HL-60/S4 (cell line): ENCODE data around the gene FBXL7.

Source experiments
- in situ Hi-C: fragments of 300-500 bp; cut with MboI; formaldehyde crosslinking; loops from 2 replicates; pipeline ENCODE4 v1.14.3; 2022; ENCODE audit warnings: low sequenced_read_pairs

The FBXL7 gene

DNA sequence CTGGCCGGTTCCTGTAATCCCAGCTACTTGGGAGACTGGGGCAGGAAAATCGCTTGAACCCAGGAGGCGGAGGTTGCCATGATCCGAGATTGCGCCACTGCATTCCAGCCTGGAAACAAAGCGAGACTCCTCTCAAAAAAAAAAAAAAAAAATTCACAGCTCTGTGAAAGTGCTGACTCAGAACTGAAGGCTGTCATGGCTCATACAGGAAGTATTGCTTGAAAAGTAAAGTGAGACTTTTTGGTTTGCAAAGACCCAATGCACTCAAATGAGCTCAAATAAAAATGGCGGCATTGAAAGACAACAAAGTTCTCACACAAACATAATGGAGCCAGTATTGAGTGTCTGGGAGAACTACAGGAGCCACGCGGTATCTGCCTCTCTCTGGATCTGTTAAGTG is 202.1 kb downstream of the FBXL7 start:
- in situ Hi-C loops = no loop called here

DNA sequence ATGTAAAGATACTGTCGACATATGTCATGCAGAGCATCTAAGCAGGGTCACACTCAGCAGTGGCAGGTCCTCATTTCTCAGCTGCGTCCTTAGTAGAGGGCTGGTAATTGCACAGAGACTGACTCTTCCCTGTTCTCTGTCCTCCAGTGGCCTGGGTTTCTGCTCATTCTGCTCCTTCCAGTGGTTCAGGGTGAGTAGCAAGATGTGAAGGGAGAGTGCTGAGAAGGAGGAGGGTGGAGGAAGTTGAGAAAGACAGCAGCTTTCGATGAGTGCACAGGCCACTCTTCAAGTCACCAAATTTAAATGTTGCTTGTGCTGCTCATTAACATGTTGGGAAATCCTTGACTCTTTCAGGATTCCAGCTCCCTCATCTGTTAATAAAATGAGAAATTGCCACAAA is 203.9 kb downstream of the FBXL7 start:
- in situ Hi-C loops = no loop called here

DNA sequence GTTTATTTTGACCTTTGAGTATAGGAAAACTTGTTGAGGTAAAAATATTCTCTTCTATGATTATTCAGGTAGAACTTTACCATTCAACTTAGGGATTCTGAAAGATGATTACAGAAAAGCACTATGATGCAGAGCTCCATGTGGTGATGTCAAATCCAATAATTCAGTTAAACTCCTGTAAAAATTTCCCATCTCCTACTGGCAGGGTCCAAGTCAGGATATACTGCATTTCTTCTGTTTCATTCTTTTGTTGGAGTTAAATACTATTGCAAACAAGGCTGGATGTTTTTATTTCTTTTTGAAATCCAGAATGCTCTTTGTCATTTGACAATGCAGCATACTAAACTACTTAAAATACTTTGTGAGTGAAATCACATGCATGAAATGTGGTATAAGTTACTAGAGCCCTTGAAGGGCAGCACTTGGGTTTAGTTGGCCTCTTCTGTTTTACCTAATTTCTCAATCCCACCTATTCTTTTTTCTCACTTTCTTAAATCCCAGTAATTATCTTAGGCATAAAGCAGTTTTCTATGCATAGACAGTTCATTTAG is 204.5 kb downstream of the FBXL7 start:
- in situ Hi-C loops = no loop called here

DNA sequence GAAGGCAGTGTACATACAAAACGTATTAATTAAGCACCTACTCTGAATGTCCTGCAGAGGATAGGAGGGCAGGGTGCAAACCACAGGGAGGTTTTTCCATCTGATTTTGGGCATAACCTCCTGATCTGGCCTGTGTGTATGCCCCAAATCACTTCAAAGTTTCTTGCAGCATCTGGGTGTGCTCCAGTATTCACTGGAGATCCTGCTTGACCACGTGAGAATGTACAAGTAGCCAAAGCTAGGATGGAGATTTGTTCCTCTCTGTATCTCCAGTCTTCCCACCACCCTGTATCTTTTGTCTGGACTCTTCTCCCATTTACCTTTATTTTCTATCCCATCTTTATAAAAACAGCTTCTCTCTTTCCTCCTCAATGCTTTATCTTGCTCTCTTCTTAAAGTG is 207.7 kb downstream of the FBXL7 start:
- in situ Hi-C loops = no loop called here

DNA sequence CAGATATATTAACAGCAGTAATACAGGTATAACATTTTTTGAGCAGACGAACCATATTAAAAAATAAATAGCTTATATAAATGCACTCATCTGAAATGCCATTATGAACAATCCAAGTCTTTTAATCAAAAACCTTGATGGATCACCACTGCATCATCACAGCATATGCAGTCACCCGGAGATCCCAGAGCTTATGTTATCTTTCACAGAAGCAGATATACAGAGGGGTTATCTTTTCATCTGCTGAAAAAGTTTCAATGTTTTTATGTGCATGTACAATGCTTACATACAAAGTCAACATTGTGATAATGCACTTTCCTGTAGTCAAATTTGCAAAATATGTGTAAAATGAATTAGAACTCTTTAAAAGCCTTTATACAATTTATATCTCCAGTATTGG is 211.9 kb downstream of the FBXL7 start:
- in situ Hi-C loops = no loop called here

DNA sequence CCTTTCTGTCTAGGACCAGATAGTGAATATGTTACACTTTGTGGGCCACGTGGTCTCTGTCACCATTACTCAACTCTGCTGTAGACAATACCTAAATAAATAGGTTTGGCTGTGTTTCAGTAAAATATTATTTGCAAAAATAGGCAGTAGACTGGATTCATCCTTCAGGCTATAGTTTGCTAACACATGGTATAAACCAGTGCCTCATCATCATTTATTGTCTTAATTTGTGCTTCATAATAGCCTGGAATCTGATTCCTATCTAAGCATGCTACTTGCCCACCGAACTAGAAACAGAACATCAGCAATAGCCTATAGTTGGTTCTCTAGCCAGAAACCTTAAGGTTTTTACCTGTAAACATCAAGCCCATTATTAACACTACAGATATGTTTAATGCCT is 215.6 kb downstream of the FBXL7 start:
- in situ Hi-C loops = no loop called here

DNA sequence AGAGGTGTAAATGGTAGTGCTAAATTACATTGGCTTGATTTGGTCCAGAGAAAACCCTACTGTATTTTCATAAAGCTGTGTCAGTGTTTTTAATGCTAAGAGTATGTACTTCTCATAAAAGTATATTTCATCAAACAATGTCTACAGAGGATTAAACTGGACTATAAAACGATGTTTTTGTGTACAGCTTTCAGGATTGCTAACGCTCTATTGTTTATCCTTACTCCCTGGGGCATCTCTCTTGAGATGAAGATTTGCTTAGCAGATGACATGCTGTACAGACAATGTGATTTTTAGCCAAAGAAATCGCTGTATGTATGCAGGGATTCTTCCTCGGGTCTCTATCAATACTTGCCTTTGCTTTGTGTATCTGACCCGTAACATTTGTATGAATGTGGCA is 216.0 kb downstream of the FBXL7 start:
- in situ Hi-C loops = no loop called here

DNA sequence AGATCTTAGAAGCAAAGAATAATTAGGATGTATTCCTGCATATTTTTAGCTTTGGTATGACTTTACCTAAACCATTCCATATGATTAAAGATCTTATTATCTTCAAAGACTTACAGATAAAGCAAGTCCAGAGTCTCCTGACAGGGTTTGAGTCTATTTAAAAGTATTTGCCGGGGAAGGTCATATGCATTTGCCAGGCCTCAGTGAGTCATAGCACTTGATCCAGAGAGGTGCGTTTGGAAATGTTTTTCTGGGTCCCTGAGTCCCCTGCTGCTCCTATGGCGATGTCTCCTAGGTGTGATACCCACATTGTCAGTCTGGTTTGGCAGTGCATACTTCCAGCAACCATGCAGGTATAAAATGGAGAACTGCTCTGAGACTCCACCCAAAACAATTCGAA is 217.0 kb downstream of the FBXL7 start:
- in situ Hi-C loops = no loop called here

DNA sequence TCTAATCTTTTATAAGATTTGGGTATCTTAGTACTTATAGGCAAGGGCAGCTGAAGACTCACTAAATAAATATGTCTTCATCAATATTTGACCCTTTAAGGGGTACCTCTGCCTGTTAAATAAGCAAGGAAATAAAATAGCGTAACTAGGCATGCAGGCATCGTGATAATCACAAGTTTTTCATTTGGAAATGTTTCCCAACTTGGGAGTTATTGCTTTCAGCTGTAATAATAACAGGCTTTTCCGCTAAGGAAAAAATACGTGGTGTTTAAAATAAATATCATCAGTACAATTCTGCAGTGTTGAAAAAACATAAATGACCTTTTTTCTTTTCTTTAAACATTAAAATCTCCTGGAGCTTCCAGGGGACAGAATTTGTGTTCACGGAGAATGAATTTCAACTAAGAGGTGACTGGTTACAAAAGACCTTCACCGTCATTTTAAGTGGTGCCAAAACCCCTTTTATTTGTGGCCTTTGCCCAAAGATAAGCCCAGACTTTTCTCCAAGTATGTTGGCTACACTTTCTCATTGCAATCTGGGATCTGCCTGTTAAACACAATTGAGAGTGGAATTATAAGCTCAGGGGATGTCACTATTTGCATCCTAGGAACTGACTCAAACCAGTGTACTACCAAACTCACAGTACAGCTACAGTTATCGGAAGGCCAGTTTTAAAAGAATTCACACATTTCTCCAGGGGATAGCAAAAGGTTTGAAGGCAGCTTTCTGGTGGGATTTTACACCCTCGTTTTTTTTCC is 218.6 kb downstream of the FBXL7 start:
- in situ Hi-C loops = no loop called here

DNA sequence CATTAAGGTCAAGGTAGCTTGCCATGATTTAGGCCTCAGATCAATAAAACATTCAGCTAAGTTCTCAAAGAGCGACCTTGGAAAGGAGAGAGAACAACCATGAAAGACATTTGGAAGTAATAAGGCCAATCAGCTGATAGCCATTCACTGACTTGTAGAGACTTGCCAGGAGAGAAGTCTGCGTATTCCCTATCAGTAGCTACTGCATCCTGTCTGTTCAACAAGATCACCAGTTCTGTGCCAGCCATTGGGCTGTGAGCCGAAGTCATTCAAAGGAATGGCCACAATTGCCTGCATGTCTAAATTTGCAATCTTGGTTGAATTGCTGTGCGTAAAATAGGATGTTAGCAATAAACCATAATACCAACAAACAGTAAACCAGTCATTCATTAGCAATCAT is 219.8 kb downstream of the FBXL7 start:
- in situ Hi-C loops = no loop called here

DNA sequence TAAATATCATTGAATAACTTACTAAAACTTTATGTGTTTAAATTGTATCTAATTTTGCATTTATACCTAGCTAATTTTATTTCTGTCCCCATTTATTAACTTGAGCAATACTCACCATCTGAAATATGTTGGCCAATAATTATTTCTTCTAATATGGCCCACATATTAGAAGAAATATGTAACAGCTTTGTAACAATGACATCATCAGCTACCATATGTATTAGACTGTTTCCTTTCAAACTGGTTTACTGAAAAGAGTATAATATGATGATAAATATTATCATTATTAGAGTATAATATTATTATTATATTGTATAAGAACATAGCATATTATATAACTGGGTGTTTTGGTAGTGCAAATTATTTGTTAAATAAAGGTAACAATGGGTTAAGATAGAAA is 220.5 kb downstream of the FBXL7 start:
- in situ Hi-C loops = no loop called here

DNA sequence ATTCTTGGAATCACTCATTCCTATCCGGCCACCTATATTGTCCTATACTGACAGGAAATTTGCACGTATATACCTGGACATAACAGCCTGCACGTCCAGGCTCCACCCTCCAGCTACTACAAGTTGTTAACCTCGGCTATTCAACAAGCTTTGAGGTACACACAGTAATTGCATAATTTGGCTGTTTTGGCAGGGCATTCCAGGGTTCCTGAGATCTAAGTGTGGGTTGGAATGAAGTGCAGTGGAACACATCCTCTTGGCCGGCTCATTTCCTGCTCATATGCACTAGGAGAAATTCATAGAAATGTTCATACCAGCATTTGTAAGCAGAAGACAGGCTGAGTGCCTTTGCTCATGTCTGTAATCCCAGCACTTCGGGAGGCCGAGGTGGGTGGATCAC is 222.3 kb downstream of the FBXL7 start:
- in situ Hi-C loops = no loop called here

DNA sequence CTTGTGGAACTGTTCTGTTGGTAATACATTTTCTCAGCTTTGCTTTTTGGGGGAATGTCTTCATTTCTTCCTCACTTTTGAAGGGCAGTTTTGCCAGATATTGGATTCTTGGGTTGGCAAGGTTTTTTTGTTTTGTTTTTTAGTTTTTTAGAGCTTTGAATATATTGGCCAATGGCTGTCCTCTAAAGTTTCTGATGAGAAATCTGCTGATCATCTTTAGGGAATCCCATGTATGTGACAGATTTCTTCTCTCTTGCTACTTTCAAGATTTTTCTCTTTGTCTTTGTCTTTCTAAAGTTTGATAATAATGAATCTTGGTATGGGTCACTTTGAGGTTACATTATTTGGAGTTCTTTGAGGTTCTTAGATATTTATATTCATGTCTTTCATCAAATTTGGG is 227.4 kb downstream of the FBXL7 start:
- in situ Hi-C loops = no loop called here

DNA sequence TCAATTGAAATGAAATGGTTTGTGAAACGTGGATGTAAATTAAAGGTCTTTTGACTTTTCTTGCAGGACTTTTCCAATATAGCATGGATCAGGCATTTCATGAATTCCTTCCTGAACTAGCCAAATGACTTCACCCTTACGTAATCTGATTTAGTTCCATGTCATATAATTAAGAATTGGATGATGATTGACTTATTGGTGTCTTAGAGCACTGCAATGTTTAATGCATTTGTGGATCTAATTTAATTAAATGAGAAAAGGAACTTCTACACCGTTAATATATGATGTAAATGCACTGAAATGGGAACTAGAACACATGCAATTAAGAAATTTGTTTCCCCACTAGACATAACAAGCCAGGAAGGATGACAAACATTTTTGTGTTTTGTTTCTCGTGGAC is 228.8 kb downstream of the FBXL7 start:
- in situ Hi-C loops = no loop called here

DNA sequence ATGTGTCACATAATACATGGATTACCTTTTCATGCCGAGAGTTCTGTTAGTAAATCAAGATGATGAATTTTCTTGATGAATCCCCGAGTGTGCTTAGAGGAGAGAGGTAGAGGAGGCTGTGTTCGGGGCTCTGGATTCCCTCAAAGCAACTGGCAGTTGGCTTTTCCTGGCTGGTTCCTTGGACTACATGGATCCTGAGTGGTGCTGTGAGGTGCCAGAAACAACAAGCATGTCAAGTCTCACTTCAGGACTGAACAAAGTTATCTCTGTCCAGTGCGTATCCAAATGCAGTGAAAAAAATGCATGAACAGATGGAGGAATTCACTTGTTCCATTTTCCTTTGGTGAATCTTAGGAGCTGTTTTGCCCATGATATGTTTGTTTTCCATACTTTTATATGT is 231.7 kb downstream of the FBXL7 start:
- in situ Hi-C loops = no loop called here

DNA sequence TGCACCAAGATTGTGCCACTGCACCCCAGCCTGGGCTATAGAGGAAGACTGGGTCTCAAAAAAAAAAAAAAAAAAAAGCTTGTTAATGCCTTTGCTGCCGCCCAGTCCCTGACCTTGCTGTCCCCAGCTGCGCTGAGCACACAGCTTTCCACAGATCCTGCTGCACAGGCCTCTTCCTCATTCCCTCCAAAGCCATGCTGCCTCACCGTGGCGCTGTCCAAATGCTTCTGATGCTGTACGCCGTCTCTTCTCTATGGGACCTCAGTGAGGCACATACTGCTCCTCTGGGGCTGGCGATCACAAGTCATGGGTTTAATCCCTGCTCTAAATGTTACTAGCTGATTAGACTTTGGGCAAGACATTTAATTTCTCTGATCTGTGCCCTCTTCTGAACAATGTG is 234.1 kb downstream of the FBXL7 start:
- in situ Hi-C loops = no loop called here

DNA sequence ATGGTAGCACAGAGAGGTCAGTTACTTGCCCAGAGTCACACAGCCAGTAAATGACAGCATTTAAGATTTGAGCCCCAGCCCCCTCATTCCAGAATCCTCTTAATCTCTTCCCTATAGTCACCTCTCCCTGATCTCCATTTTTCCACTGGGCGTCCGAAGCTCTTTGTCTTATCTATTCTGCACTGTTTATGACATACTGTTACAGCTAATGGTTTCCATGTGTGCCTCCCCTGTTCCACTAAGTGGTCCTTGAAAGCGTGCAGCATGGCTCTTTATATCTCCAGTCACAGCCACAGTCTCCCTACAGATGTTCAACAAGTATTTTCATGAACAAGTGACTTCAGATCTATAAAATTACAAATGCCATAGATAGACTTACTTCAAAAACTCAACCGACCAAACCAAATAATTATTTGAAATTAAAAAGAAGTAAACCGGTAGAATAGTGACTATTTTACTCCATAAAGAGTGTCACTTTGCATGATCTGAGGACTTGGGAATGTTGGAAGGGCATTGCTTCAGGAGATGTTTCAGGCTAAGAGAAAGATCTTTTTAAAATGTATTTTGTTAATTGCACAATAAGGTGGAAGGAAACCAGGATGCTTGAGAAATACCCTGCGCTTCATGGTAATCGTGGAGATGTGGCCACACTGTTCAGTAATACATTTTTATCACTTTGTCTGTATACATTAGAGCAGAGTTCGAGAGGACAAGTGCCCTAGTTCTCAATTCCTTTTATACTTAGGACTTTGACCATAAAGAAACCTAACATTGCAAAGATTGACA is 237.2 kb downstream of the FBXL7 start:
- in situ Hi-C loops = no loop called here

DNA sequence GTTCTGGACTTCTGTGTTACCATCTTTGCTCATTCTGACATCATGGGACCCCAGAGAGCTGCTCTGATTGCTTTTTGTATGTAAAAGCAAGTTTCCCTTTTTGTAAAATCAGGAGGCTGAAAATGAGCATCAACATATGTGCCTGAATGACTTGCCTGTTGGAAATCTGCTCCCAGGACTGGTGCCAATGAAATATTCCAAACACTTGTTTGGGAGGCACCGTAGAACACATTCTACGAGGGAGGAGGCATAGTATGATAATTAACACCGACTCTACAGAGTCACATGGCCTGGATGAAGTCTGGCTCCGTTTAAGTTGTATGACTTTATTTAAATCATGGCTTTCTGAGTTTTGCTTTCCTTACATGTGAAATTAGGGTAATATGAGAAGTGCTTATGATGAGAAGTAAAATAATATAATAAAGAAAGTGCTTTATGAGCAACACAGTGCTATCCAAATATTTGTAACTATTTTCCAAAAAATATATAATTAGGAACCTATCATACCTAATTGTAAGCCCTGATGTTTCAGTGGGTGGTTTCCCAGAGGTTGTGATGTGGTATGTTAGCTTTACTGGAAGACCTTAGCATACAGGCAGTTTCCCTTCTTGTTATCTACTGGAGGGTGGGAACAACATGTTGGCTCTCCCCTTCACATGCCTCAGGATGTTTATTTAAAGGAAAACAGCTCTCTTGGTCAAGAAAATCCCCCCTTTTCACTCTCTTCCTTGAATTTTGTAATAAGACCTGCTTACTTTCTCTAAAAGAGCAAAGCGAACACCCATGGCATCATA is 238.1 kb downstream of the FBXL7 start:
- in situ Hi-C loops = no loop called here

DNA sequence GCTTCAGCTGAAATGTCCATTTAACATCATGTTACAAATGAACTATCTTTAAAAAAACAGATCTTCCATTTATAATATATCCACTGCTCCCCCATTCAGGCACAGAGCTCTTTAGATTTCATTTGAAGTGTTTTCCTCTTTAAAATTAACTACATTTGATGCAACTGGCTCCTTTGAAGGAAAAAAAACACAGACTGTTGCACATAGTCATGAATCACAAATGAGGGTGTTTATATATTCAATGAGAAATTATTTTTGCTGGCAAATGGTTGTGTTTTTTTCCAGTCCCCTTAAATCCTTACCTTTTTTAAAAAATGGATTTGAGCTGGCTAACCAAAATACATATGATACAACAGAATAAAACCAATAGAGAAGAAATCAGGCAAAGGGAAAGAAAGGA is 240.4 kb downstream of the FBXL7 start:
- in situ Hi-C loops = no loop called here

DNA sequence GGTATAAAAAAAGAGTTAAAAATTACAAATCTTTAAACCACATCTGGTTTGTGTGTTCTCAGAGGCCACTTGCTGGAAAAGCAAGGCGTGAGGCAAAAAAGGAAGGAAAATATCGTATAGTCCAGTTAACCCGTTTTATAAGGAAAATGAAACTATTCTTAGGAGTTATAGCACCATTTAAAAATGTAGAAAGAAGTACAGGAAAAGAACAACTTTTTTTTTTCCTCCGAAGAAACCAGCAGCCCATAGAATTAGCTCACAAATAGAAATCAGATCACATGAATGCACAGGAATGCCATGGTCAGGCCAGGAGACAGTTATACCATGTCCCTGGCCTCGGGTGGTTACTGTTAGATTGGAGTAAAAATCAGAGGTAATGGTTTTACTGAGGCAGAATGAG is 241.6 kb downstream of the FBXL7 start:
- in situ Hi-C loops = no loop called here

DNA sequence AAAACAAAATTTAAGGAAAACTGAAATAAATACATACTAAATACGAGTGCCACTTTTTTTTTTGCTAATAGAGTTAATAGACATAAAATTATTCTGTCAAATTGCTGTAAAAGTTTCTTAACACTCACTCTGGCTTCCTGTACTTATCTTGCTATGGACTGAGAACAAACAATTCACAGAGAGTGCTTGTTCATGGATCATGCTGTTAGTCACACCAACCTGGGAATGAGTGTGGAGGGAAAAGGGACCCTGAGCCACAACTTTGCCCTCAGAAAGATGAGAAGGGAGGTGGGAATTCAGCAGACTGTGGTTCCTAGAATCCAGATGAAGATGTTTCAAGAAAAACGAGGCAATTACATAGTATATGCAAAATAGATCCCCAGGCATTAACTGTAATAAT is 246.9 kb downstream of the FBXL7 start:
- in situ Hi-C loops = no loop called here

DNA sequence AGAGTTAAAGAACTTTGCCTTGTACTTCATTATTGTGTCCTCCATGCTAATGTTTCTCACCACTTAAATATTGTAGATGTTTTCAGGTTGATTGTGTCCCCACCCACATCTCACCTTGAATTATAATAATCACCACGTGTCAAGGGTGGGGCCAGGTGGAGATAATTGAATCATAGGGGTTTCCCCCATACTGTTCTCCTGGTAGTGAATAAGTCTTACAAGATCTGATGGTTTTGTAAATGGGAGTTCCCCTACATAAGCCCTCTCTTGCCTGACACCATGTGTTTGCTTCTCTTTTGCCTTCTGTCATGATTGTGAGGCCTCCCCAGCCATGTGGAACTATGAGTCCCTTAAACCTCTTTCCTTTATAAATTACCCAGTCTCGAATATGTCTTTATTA is 248.3 kb downstream of the FBXL7 start:
- in situ Hi-C loops = no loop called here
